ENCODE results near the gene ELOVL5.

Gene ELOVL5

GRCh38 chr6:53268858-53269608 is 79.7 kb downstream of the ELOVL5 start:
- DNase-seq = no peak

GRCh38 chr6:53266553-53267090 is 82.1 kb downstream of the ELOVL5 start:
- no peak for DNase-seq

- no peak for DNase-seq
Measured at GRCh38 chr6:53264915-53265607, 83.7 kb downstream of the ELOVL5 start.

- no peak for DNase-seq
Measured at GRCh38 chr6:53264337-53264736, 84.4 kb downstream of the ELOVL5 start.

GRCh38 chr6:53263917-53264316 is 84.8 kb downstream of the ELOVL5 start:
- peak; percentile 64 for DNase-seq

GRCh38 chr6:53259860-53260580 is 88.7 kb downstream of the ELOVL5 start:
- no peak for DNase-seq

GRCh38 chr6:53258774-53259155 is 90.0 kb downstream of the ELOVL5 start:
- DNase-seq = no peak

GRCh38 chr6:53258076-53258773 is 90.5 kb downstream of the ELOVL5 start:
- DNase-seq = no peak

GRCh38 chr6:53257533-53257932 is 91.2 kb downstream of the ELOVL5 start:
- no peak for DNase-seq

GRCh38 chr6:53257001-53257400 is 91.7 kb downstream of the ELOVL5 start:
- DNase-seq = no peak

GRCh38 chr6:53252177-53252692 is 96.5 kb downstream of the ELOVL5 start:
- DNase-seq = no peak

GRCh38 chr6:53251033-53251672 is 97.6 kb downstream of the ELOVL5 start:
- DNase-seq = no peak

- peak; percentile 33 for DNase-seq
Measured at GRCh38 chr6:53250176-53251032, 98.3 kb downstream of the ELOVL5 start.

- no peak for DNase-seq
Measured at GRCh38 chr6:53246924-53247323, 101.8 kb downstream of the ELOVL5 start.

- no peak for DNase-seq
Measured at GRCh38 chr6:53244958-53245357, 103.8 kb downstream of the ELOVL5 start.

- no peak for DNase-seq
Measured at GRCh38 chr6:53244399-53244931, 104.3 kb downstream of the ELOVL5 start.

GRCh38 chr6:53241938-53242337 is 106.8 kb downstream of the ELOVL5 start:
- DNase-seq = no peak

GRCh38 chr6:53240761-53241160 is 108.0 kb downstream of the ELOVL5 start:
- no peak for DNase-seq

- no peak for DNase-seq
Measured at GRCh38 chr6:53240139-53240538, 108.6 kb downstream of the ELOVL5 start.

- DNase-seq = no peak
Measured at GRCh38 chr6:53239526-53239925, 109.2 kb downstream of the ELOVL5 start.

- DNase-seq = no peak
Measured at GRCh38 chr6:53238311-53238710, 110.4 kb downstream of the ELOVL5 start.

Data from fibroblast of upper back skin (primary cell).